GM19240 (cell line): ENCODE results near the gene SRGN.

ENCODE experiments used
- DNase-seq: peaks from one replicate; pipeline ENCODE4 v3.0.0; 2011; ENCODE audit warnings: low spot score; ENCODE audit not compliant: insufficient read length

The SRGN gene

GRCh38 chr10:69060127-69060798, 27.6 kb upstream of the SRGN start:
- no peak for DNase-seq

DNA sequence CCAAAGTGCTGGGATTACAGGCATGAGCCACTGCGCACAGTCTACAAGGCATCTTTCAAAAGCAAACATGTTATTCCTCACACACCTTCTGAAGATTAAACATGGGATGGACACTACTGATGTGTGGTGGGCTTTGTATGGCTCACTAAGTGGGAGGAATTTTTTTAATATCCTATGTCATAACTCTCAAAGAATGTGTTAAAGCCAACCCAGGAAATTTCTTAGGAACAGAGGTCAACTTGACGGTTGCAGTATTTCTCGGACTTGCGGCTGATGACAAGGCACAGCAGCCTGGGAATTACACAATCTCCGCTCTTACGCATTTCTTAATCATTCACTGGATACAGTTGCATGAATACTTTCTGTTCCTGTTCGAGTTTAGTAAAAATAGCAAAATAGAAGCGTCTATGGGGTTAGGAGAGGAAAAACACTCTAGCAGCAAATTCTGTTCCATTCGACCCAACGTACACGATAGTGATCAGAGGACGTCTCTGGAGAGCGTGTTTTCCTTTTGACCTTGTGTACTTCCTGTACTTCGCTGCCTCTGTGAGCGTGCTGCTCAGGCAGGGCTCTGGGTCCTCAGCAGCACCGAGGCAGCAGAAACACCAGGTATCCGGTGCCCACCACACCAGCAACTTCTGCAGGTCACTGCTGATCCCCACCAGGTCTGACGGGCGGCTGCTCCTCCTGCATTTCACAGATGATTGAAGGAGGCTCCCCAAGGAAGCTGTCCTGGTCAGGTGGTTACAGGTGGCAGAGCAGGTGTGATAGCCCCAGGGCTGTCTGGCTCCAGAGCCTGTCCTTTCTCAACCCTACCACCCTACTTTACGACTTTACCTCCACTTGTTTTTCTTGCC, 26.4 kb upstream of the SRGN start:
- DNase-seq, result no peak

DNA sequence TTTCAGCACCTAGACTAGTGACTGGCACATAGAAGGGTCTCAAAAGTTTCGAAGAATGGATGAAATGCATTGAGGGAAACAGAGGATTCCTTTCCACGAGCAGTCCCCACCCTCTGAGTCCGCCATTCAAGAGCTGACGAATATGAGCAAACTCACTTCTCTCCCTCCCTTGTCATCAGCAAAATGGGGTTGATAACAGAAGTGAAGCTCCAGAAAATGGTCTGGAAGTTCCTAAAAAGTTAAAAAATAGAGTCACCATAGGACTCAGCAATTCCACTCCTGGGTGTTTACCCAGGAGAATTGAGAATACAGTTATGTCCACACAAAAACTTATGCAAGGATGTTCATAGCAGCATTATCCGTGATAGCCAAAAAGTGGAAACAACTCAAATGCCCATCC, 25.0 kb upstream of the SRGN start:
- DNase-seq, result no peak

- DNase-seq, result no peak
Measured at GRCh38 chr10:69064762-69065328, 23.1 kb upstream of the SRGN start.

DNA sequence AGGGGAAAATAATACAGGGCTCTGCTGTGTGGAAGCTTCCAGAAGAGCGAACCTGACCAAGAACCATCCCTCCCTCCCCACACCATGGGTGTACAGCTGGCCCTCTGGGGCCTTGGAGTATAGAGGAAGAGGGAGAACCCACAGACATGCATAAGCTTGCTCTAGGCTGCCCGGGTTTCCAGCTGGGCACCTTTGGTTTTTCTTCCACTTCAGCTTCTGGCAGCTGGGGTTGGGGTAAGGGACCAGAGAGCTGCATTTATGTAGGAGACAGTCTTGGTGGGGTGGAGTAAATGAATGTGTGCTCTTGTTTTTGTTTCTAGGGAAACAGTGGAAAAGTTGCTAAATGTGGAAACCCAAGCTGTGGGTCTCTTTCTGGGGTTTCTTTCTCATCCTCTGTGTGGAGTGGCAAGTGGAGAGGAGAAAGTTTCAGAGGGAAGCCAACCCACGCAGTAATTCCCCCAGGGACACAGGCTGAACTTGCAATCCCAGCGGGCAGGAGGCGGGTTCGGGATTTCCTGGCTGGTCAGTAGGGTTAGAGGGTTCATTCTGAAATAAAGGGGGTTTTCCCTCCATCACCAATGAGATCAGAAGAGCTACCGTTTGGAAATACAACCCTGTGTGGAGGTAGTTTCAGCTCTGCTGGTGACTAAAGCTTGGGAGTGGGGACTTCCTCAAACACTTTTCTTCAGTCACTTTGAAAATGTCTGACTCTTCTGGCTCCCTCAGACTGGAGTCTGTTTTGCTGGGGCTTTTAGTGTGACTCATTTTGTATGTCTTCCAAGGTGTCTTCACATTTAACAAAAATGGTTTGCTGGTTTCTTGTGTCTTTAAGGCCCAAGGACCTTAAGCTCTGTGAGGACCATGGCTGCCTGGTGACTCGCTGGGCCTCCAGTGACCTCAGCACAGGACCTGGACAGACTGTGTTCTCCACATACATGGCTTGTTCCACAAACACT, 22.2 kb upstream of the SRGN start:
- DNase-seq, result no peak

- DNase-seq, result no peak
Measured at GRCh38 chr10:69067189-69067588, 20.7 kb upstream of the SRGN start.

DNA sequence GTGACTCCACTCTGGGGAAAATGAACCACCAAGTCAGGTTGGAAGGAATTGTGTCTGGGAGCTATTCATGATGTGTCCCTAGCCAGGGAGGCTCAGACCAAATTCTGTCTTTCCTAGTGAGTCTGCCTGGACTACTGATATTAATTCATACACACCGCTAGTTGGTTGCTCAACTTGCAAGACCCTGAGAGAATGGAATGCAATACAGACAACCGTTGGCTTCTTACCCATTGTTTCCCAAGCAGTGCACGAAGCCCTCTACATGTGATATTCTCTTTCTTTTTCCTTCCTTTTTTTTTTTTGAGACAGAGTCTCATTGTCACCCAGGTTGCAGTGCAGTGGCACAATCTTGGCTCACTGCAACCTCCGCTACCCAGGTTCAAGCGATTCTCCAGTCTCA, 19.4 kb upstream of the SRGN start:
- no peak for DNase-seq

- DNase-seq, result no peak
Measured at GRCh38 chr10:69069090-69070042, 18.5 kb upstream of the SRGN start.

GRCh38 chr10:69070951-69071350, 17.0 kb upstream of the SRGN start:
- no peak for DNase-seq

GRCh38 chr10:69071610-69072009, 16.3 kb upstream of the SRGN start:
- DNase-seq, result no peak

GRCh38 chr10:69073026-69073425, 14.9 kb upstream of the SRGN start:
- DNase-seq, result no peak

DNA sequence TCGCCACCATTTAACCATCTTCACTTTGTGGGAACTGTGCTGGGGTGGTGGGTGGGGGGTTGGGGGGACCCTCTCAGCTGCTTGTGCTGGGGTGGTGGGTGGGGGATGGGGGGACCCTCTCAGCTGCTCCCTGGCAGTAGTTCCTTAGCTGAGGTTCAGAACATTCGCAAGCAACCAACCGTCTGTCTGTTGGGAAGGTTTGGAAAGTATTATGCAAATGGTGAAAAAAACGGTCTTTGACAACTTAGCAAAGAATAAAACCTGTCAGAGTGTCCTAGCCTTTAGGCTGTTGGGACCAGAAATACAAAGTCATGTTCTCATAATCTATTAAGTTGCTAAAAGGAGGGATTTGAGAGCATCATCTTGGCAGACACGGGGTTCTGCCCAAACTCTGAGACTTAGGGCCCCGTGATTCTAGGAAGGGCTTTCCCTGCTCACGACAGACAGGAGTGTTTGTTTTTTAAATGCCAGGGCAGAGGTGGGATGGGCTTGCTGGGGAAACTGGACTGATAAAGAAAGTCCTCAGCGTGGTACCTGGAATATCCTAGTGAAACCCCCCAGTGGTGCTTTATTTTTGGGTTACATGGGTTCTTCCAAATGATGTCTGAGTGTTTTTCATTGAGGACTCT, 14.1 kb upstream of the SRGN start:
- no peak for DNase-seq

DNA sequence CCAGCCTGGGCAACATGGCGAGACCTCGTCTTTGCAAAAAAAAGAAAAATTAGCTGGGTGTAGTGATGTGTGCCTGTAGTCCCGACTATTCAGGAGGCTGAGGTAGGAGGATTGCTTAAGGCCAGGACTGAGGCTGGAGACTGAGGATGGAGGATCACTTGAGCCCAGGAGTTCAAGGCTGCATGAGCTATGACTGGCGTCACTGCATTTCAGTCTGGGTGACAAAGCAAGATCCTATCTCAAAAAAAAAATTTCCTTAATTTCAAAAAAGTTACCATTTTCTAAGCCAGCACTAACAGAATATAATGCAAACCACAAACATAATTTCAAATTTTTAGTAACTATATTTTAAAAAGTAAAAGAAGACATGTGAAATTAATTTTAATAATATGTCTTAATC, 13.4 kb upstream of the SRGN start:
- no peak for DNase-seq

DNA sequence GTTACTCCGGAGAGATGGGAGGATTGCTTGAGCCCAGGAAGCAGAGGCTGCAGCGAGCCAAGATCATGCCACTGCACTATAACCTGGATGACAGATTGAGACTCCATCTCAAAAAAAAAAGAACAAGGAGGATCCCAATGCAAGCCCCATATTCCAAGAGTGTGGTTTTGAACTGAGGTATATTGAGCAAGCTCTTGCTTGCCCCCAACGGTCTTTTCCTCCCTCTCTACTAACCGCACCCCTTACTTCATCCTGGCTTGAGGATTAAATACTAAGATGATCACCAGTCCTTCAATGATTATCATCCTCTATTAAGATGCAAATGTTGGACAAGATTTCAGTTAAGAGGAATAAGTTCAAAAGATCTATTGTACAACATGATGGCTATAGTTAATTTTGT, 12.5 kb upstream of the SRGN start:
- DNase-seq, result no peak

- no peak for DNase-seq
Measured at GRCh38 chr10:69078311-69078710, 9.6 kb upstream of the SRGN start.

DNA sequence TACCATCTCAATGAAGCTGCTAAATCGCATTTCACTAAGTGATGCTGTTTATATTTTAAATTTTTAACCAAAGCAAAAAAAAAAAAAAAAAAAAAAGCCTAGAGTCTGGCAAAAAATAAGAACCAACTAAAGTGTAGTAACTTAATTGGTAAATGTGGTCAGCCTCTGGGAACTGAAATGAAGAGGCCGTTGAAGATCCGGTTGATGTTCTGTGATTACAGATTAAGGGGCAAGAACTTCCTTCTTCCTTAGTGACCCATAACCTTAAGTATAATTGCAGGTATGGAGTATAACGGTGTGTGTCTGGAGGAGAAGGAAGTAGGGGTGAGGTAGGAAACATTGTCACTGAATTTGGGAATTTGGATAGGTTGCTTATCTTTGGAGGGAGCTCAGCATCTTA, 7.7 kb upstream of the SRGN start:
- DNase-seq, result no peak

DNA sequence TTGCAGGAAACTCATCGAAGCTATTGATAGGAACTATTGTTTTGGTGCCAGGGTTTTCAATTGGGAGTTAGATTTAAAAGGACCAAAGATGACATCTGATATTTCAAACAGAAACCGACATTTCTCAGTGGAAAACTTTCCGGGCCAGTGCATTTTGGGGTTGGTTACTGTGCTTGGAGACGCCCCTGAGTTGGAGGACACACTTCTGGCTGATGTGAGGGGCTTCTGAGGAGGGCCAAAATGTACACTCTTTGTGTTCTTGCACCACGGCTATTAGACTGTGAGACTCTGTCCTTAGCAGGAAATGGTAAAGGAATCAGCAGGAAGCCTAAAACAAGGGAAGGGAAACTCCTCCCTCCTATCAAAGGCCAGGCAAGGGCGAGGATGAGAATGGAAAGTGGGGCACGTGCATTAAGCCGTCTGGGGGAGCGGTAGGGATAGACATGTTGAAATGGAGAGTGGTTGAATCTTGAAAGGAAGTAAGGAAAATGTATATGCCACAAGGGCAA, 1.8 kb upstream of the SRGN start:
- no peak for DNase-seq

DNA sequence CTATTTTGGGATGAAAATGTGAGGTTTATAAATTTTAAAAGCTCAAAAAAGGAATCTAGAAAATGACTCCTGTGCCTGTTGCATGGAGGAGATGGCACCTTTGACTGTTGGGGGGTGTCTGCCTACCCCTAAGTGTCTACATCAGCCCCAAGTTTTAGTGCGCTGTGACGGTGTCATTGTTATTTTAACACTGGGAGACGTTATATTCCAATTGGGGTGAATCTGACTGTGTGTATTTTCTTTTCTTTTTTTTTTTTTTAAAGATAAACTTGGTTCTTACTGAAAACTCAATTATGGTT, 517 bp downstream of the SRGN start:
- DNase-seq, result no peak

DNA sequence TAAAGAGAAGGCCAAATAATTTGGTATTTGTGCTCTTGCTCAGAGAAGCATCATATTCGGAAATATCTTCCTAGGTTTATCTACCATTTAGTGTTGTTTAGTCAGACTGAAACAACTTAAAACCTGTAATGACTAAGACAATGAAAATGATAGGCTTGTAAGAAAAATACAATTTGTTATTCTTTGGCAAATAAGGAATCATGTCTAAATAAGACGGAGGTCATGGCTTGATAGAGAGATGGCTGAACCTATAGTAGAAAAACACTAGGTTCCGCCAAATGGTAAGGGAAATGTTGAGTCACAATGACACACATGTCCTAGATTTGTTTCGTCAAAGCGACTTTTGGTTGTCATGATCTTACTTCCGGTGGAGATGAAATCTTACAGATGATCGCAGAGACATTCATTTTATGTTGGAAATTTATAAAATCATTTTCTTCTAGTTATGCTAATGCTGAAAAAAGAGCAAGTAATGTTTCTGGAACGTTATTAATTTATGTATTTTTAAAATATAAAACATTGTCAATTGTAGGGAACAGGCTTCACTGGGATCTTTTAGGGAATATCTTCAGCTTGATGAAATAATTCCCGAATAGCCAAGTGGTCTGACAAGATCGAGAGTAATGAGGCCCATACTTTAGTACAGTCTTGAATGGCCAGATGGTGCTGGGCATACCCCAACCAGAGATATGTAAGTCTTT, 1.0 kb downstream of the SRGN start:
- DNase-seq, result no peak
